Kidney glomerular epithelial cell (primary cell): ENCODE data around the gene CTBP1.

Experiments
- DNase-seq: peaks from one replicate; lab custom pipeline; 2025; lab: John Stamatoyannopoulos, UW

Gene CTBP1

GRCh38 chr4:1172971-1173757, 75.8 kb downstream of the CTBP1 start:
- peak; percentile 86 for DNase-seq

GRCh38 chr4:1172228-1172851, 76.6 kb downstream of the CTBP1 start, which contains the start of gene SPON2:
SPON2 (minus strand) TSS chr4:1172583.
- no peak for DNase-seq

- DNase-seq = no peak
Measured at GRCh38 chr4:1171311-1172227, 77.4 kb downstream of the CTBP1 start.

GRCh38 chr4:1170976-1171310, 78.0 kb downstream of the CTBP1 start:
- no peak for DNase-seq

GRCh38 chr4:1170156-1170975, 78.6 kb downstream of the CTBP1 start:
- no peak for DNase-seq

GRCh38 chr4:1169691-1170096, 79.2 kb downstream of the CTBP1 start:
- DNase-seq = no peak

- no peak for DNase-seq
Measured at GRCh38 chr4:1169171-1169671, 79.7 kb downstream of the CTBP1 start.

- DNase-seq = no peak
Measured at GRCh38 chr4:1168191-1169101, 80.5 kb downstream of the CTBP1 start.

GRCh38 chr4:1167244-1167949, 81.5 kb downstream of the CTBP1 start:
- peak; percentile 42 for DNase-seq

- no peak for DNase-seq
Measured at GRCh38 chr4:1166509-1167243, 82.3 kb downstream of the CTBP1 start.

- no peak for DNase-seq
Measured at GRCh38 chr4:1164956-1165545, 83.9 kb downstream of the CTBP1 start.

GRCh38 chr4:1164444-1164843, 84.5 kb downstream of the CTBP1 start:
- no peak for DNase-seq

- no peak for DNase-seq
Measured at GRCh38 chr4:1164040-1164439, 84.9 kb downstream of the CTBP1 start.
